COLO668 (cell line): ENCODE data around the gene KIFAP3.

Experiments
- DNase-seq: peaks from one replicate; lab custom pipeline; 2025; ENCODE audit not compliant: unreplicated experiment; lab: John Stamatoyannopoulos, UW

The KIFAP3 gene

DNA sequence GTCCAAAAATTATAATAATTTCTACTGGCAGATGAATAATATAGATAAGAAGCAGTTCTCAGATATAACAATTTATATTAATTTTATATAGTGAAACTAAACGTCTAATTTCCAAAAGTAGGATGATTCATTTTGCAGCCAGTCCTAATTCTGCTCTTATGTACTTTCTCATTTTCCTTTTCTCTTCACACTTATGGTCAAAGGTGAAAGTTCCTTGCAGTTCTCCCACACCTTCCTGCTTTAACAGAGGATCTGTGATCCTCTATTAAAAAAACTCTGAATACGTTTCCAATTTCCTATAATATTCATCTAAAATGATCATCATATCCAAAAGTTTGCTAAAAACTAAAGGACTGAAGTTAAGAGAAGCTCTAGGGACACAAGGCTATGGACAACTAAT lies 78.5 kb downstream of the KIFAP3 start:
- no peak for DNase-seq

DNA sequence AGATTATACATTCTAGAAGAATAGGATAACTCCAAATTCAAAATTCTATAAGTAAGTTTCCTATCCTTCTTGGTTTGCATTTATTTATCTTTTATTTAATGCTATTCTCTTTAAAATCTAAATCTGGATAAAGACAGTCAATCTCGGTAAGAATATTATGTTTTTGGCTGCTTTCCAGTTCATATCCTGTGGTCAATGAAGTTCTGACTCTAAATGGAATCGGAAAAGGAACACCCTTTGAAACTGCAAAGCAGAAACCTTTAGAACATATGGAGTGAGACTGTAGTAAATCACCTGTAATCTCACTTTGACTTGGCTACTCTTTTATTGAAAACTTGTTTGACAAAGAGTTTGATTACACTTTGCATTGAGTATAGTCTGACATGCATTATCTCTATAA lies 85.2 kb downstream of the KIFAP3 start:
- DNase-seq, result no peak

DNA sequence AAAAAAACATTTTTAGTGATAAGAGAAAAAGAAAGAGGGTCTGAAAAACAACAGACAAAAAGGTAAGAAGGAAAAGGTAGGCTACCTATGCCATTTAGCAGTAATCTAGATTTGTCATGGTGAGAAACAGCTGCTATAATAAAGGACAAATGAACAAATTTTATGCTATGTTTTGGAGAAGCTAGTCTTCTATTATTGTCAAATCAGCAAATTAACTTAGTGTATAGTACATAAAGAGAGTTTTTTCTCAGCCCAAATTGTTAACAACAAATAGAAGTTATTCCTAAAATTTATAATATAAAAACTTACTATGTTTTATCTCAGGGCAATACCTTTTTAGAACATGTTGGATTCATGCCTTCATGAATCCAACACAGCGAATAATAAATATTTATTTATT lies 88.7 kb downstream of the KIFAP3 start:
- DNase-seq, result no peak

DNA sequence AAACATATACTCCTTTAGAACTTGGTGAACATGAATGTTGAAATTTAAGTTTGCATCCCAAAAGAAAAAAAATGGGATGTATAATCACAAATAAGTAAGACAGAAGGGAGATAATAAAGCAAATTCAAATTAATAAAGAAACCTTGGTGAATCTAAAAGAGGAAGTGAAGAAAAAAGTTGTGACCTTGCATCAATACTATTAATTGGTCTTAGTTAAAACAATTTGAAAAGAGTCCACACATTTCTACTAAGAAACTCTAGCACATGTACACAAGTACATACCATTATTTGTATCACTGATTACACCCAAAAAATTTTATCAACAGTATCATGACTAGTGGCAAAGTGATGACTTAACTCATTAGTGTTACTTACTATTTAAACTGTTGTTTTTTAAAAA lies 100.4 kb downstream of the KIFAP3 start:
- no peak for DNase-seq

DNA sequence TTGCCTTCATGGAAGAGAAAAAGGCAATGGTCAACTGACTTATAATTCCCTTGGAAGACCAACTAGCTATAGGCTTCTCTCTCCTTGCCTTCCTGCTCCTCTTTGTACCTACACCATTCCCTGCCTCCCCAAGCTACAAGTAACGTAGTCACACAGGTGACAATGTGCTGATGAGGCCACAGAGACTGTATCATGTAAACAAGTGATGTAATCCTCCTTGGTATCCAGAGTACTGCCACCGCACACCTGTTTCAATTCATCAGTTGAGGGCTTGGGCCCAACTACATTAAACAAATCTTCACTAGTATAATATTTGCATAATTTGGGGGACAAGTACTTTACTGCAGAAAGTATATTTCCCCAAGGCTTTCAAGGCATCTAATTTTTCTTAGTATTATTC lies 104.4 kb downstream of the KIFAP3 start:
- peak; percentile 21 for DNase-seq

DNA sequence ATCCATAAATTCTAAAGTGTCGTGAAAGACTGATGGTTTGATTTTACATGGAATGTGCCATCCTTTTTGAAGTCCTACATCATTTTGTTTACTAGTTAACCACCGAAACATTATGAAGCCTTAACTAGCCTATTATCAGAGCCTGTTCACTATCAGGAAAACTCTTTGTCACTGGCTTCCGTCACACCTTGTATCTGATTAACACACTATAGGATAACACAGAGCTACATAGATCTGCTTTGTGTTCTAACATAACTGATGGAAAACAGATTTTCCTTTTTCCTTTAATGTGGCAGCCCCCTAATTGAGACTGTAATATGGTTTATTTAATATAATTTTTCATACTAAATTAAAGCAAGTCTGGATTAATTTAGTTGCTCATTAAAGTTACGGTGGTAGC lies 106.3 kb downstream of the KIFAP3 start:
- DNase-seq, result no peak

DNA sequence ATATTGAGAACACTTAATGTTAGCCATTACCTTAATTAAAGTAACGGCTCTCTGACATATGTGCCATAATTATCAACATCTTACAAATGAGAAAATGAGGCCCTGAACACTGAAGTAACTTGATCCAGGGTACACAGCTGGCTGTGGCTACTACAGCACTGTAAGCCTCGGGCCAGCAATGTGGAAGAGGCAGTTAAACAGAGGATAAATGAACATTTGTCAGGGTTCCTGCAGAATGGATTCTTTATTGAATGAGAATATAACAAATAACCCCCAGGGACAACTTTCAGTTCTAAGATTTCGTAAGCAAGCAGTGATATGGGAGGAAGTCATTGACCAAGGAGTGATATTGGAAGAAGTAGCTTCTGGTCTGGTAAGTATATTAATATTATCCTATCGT lies 110.3 kb downstream of the KIFAP3 start:
- no peak for DNase-seq

DNA sequence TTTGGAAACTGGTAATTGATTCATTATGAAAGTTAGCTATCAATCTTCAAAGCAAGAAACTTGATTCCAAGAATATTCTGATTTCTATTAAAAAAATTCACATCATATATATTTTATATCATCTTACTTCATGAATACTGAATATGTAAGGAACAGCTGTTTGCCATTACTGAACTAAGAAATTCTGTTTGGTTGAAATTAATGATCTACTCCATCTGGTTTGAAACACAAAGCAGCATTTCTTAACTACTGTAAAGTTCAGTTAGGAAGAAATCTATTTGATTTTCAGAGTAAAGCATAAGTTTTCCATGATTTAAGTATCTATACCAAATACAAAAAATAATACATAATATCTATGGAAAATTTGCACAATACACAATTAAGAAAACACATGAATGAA lies 114.8 kb downstream of the KIFAP3 start:
- DNase-seq, result no peak

DNA sequence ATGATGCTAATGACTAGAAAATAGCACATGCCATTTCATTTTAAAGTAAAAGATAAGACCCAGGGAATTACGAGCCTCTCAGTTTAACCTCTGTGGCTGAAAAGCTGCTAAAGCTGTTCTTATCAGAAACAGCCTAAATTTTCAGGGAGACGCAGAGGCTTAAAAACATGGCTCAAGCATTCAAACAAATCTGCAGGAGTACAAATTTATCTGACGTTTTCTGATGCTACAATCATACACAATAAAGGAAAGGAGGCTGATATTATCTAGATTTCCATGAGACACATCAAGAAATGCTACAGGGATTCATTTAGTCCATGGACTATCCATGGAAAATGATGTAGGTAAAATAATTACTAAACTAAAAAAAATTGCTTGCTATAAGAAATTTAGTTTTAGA lies 115.5 kb downstream of the KIFAP3 start:
- DNase-seq, result no peak

DNA sequence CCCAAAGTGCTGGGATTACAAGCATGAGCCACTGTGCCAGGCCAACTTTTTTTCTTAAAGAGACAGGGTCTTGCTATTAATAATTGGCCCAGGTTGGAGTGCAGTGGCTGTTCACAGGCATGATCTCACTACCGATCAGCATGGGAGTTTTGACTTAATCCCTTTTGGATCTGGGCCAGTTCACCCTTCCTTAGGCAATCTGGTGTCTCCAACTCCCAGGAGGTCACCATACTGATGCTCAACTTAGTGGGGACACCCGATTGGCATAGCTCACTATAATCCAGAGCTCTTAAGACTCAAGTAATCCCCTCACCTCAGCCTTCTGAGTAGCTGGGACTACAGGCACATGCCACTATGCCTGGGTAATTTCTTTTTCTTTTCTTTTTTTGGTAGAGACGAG lies 116.6 kb downstream of the KIFAP3 start:
- DNase-seq, result no peak

DNA sequence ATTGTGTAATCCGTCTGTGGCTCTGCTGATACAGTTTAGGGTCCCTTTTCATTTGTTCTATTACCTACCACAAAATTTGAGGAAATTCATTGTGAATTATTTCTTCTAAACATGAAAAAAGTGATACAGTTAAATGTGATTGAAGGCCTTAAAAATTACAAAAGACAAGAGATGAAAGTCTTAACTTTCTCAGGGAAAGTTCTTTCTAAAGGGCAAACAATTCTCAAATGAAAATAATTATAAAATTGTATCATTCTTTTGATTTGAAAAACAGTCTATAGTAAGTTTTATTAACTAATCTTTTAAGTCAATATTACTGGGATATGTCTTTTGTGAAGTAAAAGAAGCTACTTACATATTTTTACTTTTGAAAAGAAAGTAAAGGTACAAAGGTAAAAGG lies 123.4 kb downstream of the KIFAP3 start:
- DNase-seq, result no peak

DNA sequence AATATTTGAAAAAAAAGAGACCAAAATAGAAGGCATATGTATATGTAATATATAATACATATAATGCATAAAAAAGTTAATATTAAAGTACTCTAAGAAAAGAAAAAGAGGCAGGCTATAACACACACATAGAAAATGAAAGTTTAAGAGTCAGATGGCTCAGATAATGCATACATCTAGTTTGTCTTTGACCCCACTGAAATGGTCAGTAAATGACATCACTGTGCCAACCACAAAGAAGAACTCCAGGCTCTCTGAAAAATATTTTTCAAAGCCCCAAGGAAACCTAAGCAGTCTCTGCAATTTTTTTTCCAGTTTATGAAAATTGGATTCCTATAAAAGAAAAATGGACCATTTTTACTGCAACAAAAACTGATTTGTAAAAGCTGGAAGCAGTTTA lies 125.4 kb downstream of the KIFAP3 start:
- DNase-seq, result no peak

DNA sequence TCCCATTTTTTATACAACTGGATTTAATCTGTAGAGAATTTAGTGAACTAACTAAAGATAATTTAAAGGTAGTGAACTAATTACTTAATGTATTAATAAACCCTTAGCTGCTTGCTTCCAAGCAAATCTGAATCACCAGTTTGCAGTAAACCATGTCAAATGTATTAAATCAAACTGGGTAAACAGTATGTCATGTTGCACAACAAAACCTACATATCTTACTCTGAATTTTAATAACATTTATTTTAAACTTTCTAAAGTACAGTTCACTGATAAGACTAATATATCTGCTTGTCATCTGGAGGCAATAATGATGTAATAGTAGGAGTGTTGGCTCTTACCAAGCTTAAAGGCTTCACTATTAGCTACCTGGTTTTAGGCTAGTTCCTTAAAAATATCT lies 128.3 kb downstream of the KIFAP3 start:
- DNase-seq, result no peak

DNA sequence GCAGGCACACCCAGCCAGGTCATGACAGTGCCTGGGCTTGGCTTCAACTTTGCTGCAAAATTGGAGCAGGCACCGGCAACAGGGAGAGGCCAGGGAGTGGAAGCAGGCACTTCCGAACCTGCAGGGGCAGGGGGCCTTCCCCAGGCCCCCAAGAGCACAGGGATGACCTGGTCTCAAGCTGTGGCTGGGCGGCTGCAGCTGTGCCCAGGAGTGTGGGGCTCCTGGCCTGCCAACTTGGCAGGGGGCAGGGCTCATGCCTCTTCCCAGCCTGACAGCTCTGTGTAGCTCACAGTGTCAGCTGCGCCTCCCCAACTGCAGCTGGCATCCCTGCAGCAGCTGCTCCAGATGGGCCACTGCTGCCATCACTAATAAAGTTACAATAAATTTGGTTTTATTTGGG lies 129.3 kb downstream of the KIFAP3 start:
- no peak for DNase-seq

DNA sequence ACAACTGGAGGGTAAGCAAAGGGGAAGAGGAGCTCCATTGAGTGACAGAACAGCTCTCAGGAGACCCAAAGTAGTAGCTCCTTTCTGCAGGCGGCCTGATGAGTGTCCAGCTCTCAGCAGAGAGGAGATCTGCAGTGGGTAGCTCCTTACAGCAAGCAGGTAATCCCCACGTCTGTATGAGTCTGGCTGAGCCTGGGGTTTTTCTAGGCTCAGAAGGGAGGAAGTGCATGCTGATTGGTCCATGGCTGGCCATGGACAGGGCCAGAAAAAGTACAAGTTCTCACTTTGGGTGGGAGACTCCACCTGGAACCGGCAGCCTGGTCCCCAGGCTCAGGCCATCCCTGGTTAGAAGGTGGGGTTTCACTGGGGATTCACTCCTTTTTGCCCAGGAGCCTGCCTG lies 129.9 kb downstream of the KIFAP3 start:
- DNase-seq, result no peak

DNA sequence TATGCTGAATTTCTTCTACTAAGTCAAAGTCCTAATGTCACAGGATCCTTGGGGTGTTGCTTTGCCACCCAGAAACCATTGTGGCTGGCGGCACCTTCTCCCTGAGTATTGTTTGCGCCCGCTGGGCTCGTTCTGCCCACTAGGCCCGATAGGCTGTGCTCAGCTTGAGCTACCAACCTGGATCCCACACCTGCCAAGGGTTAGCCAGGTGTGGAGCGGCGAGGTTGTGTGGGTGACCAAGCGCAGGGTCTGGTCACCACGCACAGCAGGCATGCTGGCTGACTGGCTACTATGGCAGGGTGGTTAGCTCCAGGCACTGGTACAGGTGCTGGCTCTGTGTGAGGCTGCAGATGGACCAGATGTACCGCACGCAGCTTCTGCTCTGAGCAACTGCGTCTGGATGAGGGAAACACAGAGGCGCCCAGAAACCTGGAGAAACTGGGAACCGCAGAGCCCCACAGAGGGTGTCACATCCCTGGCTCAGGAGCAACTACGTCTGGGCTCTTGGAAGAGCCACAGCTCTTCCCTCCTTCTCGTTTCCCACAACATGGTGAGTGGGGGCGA lies 130.4 kb downstream of the KIFAP3 start:
- DNase-seq, result no peak

DNA sequence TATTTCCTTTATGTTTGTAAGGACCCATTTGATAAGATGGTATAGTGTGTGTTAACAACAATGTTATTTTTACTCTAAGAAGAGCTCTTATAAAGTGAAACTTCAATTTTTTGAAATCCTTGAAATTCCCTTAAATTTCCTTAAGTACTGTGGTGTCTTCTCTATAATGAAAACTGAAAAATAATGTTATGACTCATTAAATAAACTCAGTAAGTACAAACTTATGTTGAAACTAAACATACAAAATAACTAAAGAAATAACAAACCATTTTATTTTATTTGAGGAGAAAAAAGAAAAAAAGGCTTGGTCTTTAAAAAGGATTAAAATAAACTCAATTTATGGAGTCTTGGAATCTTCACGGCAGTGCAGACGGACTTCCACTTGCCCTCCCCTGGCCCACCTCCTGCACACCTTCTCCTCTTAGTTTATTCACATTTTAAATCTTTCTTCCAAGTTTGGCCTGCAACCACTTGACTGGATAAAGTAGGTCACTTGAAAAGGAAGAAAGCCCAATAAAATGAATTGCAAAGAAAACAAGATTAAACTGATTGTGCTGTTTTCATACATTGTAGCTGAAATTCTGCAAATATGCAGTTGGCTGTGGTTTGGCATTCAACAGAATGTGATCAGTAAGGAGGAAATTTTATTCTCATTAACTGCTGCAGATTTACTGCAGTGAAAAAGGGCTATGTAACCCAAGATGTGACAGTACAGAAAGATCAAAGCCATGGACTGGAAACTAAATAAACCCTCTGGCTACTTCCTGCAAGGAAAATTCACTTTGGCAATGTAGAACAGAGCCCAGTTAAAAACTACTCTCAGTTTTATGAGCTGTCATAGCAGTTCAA lies 132.3 kb downstream of the KIFAP3 start:
- no peak for DNase-seq

DNA sequence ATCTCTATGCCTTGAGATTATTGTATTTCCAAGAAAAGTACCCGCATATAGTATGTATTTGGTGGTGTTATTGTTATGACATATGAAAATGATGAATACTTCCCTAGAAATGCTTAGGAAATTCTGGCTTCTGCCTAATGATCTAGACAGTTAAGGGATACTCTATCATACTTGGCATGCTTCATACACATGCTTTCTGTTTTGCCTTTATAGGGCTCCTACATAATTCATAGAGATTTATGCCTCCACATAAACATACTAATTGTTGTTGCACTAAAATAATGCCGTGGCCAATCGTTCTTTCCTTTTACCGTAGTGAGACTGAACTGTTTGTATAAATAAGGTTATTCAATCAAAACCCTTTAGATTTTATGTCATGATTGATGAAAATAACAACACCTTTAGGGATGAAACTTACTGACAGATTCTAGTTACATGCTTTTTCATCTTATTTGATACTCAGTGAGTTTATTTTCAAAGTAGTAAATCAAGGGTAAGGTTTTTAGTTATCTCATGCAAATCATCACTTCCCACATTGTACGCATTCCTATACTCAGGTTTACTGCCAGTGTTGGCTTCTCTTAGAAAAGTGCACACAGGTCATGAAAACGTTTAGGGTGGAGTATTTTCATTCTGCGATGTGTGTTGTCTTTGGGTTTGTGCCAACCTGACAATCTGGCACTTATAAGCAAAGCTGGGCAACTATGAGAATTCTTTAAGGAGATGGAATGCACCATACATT lies 140.3 kb downstream of the KIFAP3 start:
- DNase-seq, result no peak

DNA sequence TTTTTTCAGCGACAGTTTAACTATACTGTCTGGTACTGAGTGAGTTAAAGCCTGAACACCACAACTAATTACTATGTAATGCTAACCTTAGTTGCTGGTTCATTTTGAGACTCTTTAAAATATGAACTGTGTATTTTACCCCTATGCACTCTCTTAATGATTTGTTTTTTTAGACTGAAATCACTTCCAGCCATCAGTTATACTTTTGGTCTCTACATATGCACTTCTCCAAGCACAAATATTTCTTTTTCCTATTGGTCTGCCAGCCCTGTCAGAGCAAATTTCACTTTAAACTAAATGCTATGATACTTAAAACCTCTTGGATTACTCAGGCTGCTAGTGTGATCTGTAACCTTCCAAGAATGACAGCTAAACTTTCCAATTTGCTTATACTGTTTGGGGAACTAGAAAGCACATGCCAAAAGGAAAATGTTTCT lies 142.7 kb downstream of the KIFAP3 start:
- no peak for DNase-seq

DNA sequence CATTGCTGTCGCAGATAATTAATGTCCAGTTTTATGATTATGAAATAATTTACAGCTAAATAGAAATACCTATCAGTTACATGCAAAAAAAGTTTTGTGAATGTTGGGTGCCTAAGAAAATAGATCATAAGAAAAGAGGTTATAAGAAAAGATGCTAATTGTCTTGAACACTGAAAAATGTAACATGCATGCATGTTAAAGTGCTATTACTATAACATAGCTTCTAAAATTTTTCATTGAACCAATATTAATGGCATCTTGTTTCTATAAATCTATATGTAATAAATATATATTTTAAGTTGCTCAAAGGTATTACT lies 145.3 kb downstream of the KIFAP3 start:
- DNase-seq, result no peak

DNA sequence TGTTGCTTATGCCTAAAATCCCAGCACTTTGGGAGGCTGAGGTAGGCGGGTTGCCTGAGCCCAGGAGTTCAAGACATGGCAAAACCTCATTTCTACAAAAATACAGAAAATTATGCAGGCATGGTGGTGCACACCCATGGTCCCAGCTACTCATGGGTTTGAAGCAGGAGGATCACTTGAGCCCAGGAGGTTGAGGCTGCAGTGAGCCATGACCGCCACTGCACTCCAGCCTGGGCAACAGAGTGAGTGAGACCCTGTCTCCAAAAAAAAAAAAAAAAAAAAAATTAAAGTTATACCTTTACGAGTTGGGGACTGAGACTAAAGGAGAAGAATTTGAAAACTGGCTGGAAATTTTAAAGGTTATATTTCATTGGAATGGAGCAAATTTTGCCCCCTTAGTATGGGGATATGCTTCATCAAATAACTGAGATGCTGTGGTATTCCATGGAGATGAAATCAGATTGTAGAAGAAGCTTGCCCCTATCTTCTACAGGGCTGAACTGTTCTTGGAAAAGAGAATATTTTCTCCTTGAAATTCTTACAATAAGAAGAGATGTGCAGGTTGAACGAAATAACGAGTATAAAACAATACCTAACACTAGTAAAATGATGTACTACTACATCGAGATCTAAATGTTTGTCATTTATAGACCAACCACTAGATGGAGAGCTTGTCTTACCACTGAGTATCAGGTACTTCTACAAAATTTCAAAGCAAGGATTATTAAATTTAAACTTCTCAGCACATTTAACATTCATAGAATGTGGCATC lies 145.9 kb downstream of the KIFAP3 start:
- DNase-seq, result no peak
